Upper lobe of left lung (tissue), 6 donors: Measurements from ENCODE around the gene GUK1. TPM values are rescaled to one million over a fixed set of nuclear protein-coding genes. Genes with fewer than 3 reads are reported as not detected.

Experiments used
- ATAC-seq, 2 donors: fragments of 200-7000 bp; cut with Tn5 transposase; one replicate each; pipeline ENCODE4 v1.9.1; 2022; ENCODE audit warnings: mild to moderate bottlenecking in 2 of 2, moderate library complexity in 2 of 2; ENCODE audit not compliant: low FRiP score in 2 of 2
- DNase-seq, 2 donors: peaks; one replicate each; pipeline ENCODE4 v3.0.0-alpha.2; 2019 to 2020
- H3K27ac ChIP-seq, 4 donors: fragments of 200-600 bp; sonication (generic); one replicate each; pipeline ENCODE4 v1.5.1; 2016 to 2019
- H3K27me3 ChIP-seq, 4 donors: fragments of 200-600 bp; sonication (generic); one replicate each; pipeline ENCODE4 v1.5.1; 2017 to 2019
- H3K36me3 ChIP-seq, 4 donors: fragments of 200-600 bp; sonication (generic); one replicate each; pipeline ENCODE4 v1.5.1; 2016 to 2019
- H3K4me1 ChIP-seq, 4 donors: fragments of 200-600 bp; sonication (generic); one replicate each; pipeline ENCODE4 v1.5.1; 2018 to 2019
- H3K4me3 ChIP-seq, 4 donors: fragments of 200-600 bp; sonication (generic); one replicate each; pipeline ENCODE4 v1.5.1; 2017 to 2019; ENCODE audit warnings: mild to moderate bottlenecking in 2 of 4, moderate library complexity in 1 of 4
- H3K9me3 ChIP-seq, 4 donors: fragments of 200-600 bp; sonication (generic); one replicate each; pipeline ENCODE4 v1.5.1; 2018 to 2019
- EP300 ChIP-seq, 4 donors: sonication (generic); formaldehyde crosslinking; IDR thresholded peaks; one replicate each; pipeline ENCODE4 v1.5.1; 2017; ENCODE audit warnings: antibody characterized with exemption in 4 of 4, control low read depth in 2 of 4
- POLR2A ChIP-seq, 4 donors: fragments of 450-650 bp; IDR thresholded peaks; one replicate each; pipeline ENCODE4 v1.5.1; 2016 to 2017; ENCODE audit warnings: antibody characterized with exemption in 4 of 4, mild to moderate bottlenecking in 2 of 4
- POLR2AphosphoS5 ChIP-seq, 2 donors: sonication (generic); formaldehyde crosslinking; IDR thresholded peaks; one replicate each; pipeline ENCODE4 v1.5.1; 2017; ENCODE audit warnings: antibody characterized with exemption in 2 of 2
- WGBS, 2 donors: methylation state at CpG; one replicate each; pipeline ENCODE4 v1.1.5; 2017 to 2018; 5-methylcytosine and 5-hydroxymethylcytosine counted together
- total RNA-seq, 6 donors: library from RNA; depleted of rRNA in 4 of 6; stranded (reverse); fragments of >200 nt in 4 of 6; gene quantifications; one replicate each; pipeline versions ENCODE4 v1.1.0 to v1.2.1, GENCODE V29; 2016 to 2021
- TF ChIP-seq, protein P1 (sequence below), 6 experiments: fragments of 450-650 bp in 4 of 6; fragments of 200-600 bp in 2 of 6; sonication (generic) in 2 of 6; IDR thresholded peaks; one replicate each; pipeline ENCODE4 v1.5.1; 2016 to 2019; ENCODE audit warnings: antibody characterized with exemption in 6 of 6
- donor health status: DM: no; HTN: no; CAD: no; lungs with moderate emphysema.
- donor health status: DM: no; HTN: yes; CAD: no; lungs with severe emphysema.

Gene GUK1
- total RNA-seq, 6 donors from 2014 or later: 198 to 385 (median 269) TPM

GRCh38 chr1:228093050-228093906 is 46.8 kb upstream of the GUK1 start:
- ATAC-seq (no peak), DNase-seq (no peak)
- WGBS, 2 donors: 93% methylated on average over 17 to 20 of the region's 20 CpGs
- Histone ChIP-seq H3K36me3 (peaks cover 10 to 39% (median 29%) of the 10 kb centered on the region in 4 donors), H3K27ac (no peak overlapping the region), H3K27me3 (no peaks in the 10 kb centered on the region), H3K4me3 (no peak overlapping the region), H3K9me3 (peaks cover 0 to 9% (median 5%) of the 10 kb centered on the region in 4 donors), H3K4me1 (peaks cover 62 to 77% (median 64%) of the 10 kb centered on the region in 4 donors)
- TF ChIP-seq POLR2A (IDR thresholded peaks at IDR 0.05): no peak
- no peak for TF ChIP-seq EP300 (IDR thresholded peaks at IDR 0.05)

GRCh38 chr1:228094432-228095016 is 45.6 kb upstream of the GUK1 start:
- DNase-seq: no peak
- Histone ChIP-seq H3K9me3 (peaks cover 0 to 9% (median 5%) of the 10 kb centered on the region in 4 donors), H3K4me3 (no peak overlapping the region), H3K4me1 (peaks cover 49 to 65% (median 51%) of the 10 kb centered on the region in 4 donors), H3K27me3 (no peaks in the 10 kb centered on the region), H3K27ac (no peak overlapping the region), H3K36me3 (peaks cover 19 to 44% (median 37%) of the 10 kb centered on the region in 4 donors)
- ATAC-seq: no peak
- 94 to 97% methylated on average over 13 of the region's 13 CpGs for WGBS, 2 donors
- TF ChIP-seq EP300 (IDR thresholded peaks at IDR 0.05) (no peak), POLR2A (IDR thresholded peaks at IDR 0.05) (no peak), POLR2AphosphoS5 (IDR thresholded peaks at IDR 0.05) (no peak)
- TF ChIP-seq, protein P1, sequence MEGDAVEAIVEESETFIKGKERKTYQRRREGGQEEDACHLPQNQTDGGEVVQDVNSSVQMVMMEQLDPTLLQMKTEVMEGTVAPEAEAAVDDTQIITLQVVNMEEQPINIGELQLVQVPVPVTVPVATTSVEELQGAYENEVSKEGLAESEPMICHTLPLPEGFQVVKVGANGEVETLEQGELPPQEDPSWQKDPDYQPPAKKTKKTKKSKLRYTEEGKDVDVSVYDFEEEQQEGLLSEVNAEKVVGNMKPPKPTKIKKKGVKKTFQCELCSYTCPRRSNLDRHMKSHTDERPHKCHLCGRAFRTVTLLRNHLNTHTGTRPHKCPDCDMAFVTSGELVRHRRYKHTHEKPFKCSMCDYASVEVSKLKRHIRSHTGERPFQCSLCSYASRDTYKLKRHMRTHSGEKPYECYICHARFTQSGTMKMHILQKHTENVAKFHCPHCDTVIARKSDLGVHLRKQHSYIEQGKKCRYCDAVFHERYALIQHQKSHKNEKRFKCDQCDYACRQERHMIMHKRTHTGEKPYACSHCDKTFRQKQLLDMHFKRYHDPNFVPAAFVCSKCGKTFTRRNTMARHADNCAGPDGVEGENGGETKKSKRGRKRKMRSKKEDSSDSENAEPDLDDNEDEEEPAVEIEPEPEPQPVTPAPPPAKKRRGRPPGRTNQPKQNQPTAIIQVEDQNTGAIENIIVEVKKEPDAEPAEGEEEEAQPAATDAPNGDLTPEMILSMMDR (IDR thresholded peaks at IDR 0.05): no peak

- Histone ChIP-seq H3K9me3 (peaks cover 0 to 9% (median 5%) of the 10 kb centered on the region in 4 donors), H3K4me3 (no peak overlapping the region), H3K27me3 (no peaks in the 10 kb centered on the region), H3K27ac (no peak overlapping the region), H3K4me1 (peaks cover 43 to 59% (median 45%) of the 10 kb centered on the region in 4 donors), H3K36me3 (peaks cover 19 to 50% (median 43%) of the 10 kb centered on the region in 4 donors)
- no peak for DNase-seq
- ATAC-seq: no peak
- TF ChIP-seq EP300 (IDR thresholded peaks at IDR 0.05): no peak
- no peak for TF ChIP-seq POLR2AphosphoS5 (IDR thresholded peaks at IDR 0.05)
- TF ChIP-seq, protein P1 (IDR thresholded peaks at IDR 0.05): no peak
- TF ChIP-seq POLR2A (IDR thresholded peaks at IDR 0.05): no peak
- WGBS, 2 donors: 94 to 98% methylated on average over 3 to 4 of the region's 4 CpGs
These were observed 44.9 kb upstream of the GUK1 start for GRCh38 chr1:228095161-228095560.

DNA sequence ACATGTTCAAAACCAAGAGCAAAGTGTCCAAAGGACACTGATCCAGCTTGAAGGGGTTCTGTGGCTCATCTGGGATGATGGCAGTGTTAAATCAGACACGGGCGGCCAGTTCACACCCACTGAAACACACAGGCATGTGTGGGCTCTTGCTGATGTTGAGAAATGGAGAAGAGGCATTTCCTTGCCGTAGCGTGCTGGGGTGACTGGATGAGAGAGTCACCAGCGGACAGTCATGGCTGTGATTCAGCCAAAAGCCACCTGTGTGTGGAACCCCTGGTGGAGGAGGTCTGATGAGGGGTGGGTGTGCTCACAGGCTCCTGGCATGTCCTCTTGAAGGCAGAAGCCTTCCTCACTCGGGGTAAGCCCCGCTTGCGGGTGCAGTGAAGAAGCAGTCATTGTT is 44.1 kb upstream of the GUK1 start:
- Histone ChIP-seq H3K4me1 (peaks cover 35 to 55% (median 37%) of the 10 kb centered on the region in 4 donors), H3K36me3 (peaks cover 21 to 58% (median 48%) of the 10 kb centered on the region in 4 donors), H3K4me3 (no peak overlapping the region), H3K27ac (no peak overlapping the region), H3K9me3 (peaks cover 0 to 9% (median 5%) of the 10 kb centered on the region in 4 donors), H3K27me3 (no peaks in the 10 kb centered on the region)
- DNase-seq (peak in 1 of 2 donors; percentile 12), ATAC-seq (no peak)
- 95 to 96% methylated on average over 5 to 8 of the region's 8 CpGs for WGBS, 2 donors
- TF ChIP-seq POLR2A (IDR thresholded peaks at IDR 0.05) (no peak), EP300 (IDR thresholded peaks at IDR 0.05) (no peak), POLR2AphosphoS5 (IDR thresholded peaks at IDR 0.05) (no peak)
- TF ChIP-seq, protein P1 (IDR thresholded peaks at IDR 0.05): no peak
